B cell (primary cell): Measurements from ENCODE around the gene PARD3. TPM values are rescaled to one million over a fixed set of nuclear protein-coding genes. Genes with fewer than 3 reads are reported as not detected.

Experiments
- ATAC-seq: fragments of 200-7000 bp; cut with Tn5 transposase; one replicate; pipeline ENCODE4 v1.10.0; 2021; ENCODE audit warnings: low read depth, mild to moderate bottlenecking, moderate number of reproducible peaks, moderate library complexity
- CTCF ChIA-PET: fragments of 350-600 bp; sonication (Branson Sonifier 250); formaldehyde crosslinking; loops from one replicate; lab custom pipeline; 2021; ENCODE audit warnings: antibody characterized with exemption, inconsistent platforms; lab: Charles Lee
- POLR2A ChIA-PET: fragments of 350-600 bp; sonication (Branson Sonifier 250); formaldehyde crosslinking; loops from one replicate; lab custom pipeline; 2021; ENCODE audit warnings: antibody characterized with exemption; lab: Charles Lee
- DNase-seq: peaks from one replicate; pipeline ENCODE4 v3.0.0; 2013
- H2AFZ ChIP-seq: 2 replicates; pipeline ENCODE4 v1.6.1; 2012; ENCODE audit warnings: mild to moderate bottlenecking, low read depth, low read length; ENCODE audit not compliant: insufficient read depth, poor library complexity, severe bottlenecking
- H3K27ac ChIP-seq, 2 donors: 1 replicate in 1 of 2; 2 replicates in 1 of 2; pipeline ENCODE4 v1.5.1; 2012 to 2013; ENCODE audit warnings: low read length in 2 of 2, mild to moderate bottlenecking in 2 of 2, moderate library complexity in 1 of 2
- H3K27me3 ChIP-seq, 4 experiments: fragments of 200-600 bp in 1 of 4; sonication (generic) in 1 of 4; replicated peaks in 1 of 4; 1 replicate in 2 of 4; 2 replicates in 2 of 4; pipeline versions ENCODE4 v1.6.1 to v1.7.0; 2013 to 2016; ENCODE audit warnings: low read length in 3 of 4, mild to moderate bottlenecking in 2 of 4, mixed read lengths in 1 of 4, moderate library complexity in 1 of 4; ENCODE audit not compliant: insufficient read depth in 4 of 4, control insufficient read depth in 3 of 4; ENCODE audit errors: control extremely low read depth in 1 of 4
- H3K36me3 ChIP-seq, 2 experiments: replicated peaks in 1 of 2; 1 replicate in 1 of 2; 2 replicates in 1 of 2; pipeline versions ENCODE4 v1.6.1 to v1.7.1; 2013; ENCODE audit warnings: low read length in 1 of 2; ENCODE audit not compliant: insufficient read depth in 2 of 2, control insufficient read depth in 1 of 2; ENCODE audit errors: control extremely low read depth in 1 of 2, extremely low read depth in 1 of 2
- H3K4me1 ChIP-seq, 2 donors: fragments of 200-600 bp in 1 of 2; sonication (generic) in 1 of 2; 1 replicate in 1 of 2; 2 replicates in 1 of 2; pipeline versions ENCODE4 v1.5.1 to v1.6.1; 2013 to 2017; ENCODE audit warnings: low read length in 2 of 2; ENCODE audit not compliant: control insufficient read depth in 2 of 2, insufficient read depth in 2 of 2
- H3K4me2 ChIP-seq: replicated peaks from 2 replicates; pipeline ENCODE3; 2012; ENCODE audit warnings: mild to moderate bottlenecking, low read depth, low read length; ENCODE audit not compliant: poor library complexity, severe bottlenecking
- H3K4me3 ChIP-seq, 5 experiments: fragments of 200-600 bp in 1 of 5; sonication (generic) in 1 of 5; 1 replicate in 3 of 5; 2 replicates in 2 of 5; pipeline versions ENCODE4 v1.5.1 to v1.7.0; 2011 to 2016; ENCODE audit warnings: low read length in 4 of 5, mild to moderate bottlenecking in 4 of 5, low read depth in 2 of 5, control low read depth in 1 of 5, moderate library complexity in 1 of 5; ENCODE audit not compliant: insufficient read depth in 1 of 5; ENCODE audit errors: control extremely low read depth in 1 of 5, extremely low read depth in 1 of 5
- H3K79me2 ChIP-seq: fragments of 200-600 bp; sonication (generic); one replicate; pipeline ENCODE4 v1.6.0; 2016; ENCODE audit warnings: low read length; ENCODE audit not compliant: control insufficient read depth, insufficient read depth
- H3K9ac ChIP-seq: fragments of 200-600 bp; sonication (generic); 2 replicates; pipeline ENCODE4 v1.6.1; 2017; ENCODE audit warnings: mild to moderate bottlenecking, low read length, moderate library complexity
- H3K9me3 ChIP-seq, 3 donors: one replicate each; pipeline versions ENCODE4 v1.6.1 to v1.7.1; 2013; ENCODE audit warnings: low read length in 2 of 3; ENCODE audit not compliant: control insufficient read depth in 2 of 3, insufficient read depth in 1 of 3; ENCODE audit errors: control extremely low read depth in 1 of 3
- H4K20me1 ChIP-seq: 2 replicates; pipeline ENCODE4 v1.6.0; 2012; ENCODE audit warnings: mild to moderate bottlenecking, low read length; ENCODE audit not compliant: insufficient read depth, control insufficient read depth, poor library complexity, severe bottlenecking
- H3K27ac Mint-ChIP-seq: one replicate; pipeline ENCODE4 v1.8.0; 2021; ENCODE audit warnings: mixed read lengths
- H3K27me3 Mint-ChIP-seq: one replicate; pipeline ENCODE4 v1.8.0; 2021; ENCODE audit warnings: mixed read lengths
- H3K4me1 Mint-ChIP-seq: one replicate; pipeline ENCODE4 v1.8.0; 2021; ENCODE audit warnings: mixed read lengths
- H3K4me3 Mint-ChIP-seq: one replicate; pipeline ENCODE4 v1.8.0; 2021; ENCODE audit warnings: mixed read lengths
- H3K9me3 Mint-ChIP-seq: one replicate; pipeline ENCODE4 v1.8.0; 2022; ENCODE audit warnings: mixed read lengths; ENCODE audit not compliant: insufficient read depth
- EZH2 ChIP-seq: IDR thresholded peaks from 2 replicates; pipeline ENCODE4 v1.6.1; 2012; ENCODE audit warnings: borderline replicate concordance, low read depth, mild to moderate bottlenecking, moderate library complexity, low read length; ENCODE audit not compliant: insufficient read depth, poor library complexity, severe bottlenecking
- WGBS: methylation state at CpG from one replicate; pipeline ENCODE4 v1.1.5; 2013; ENCODE audit warnings: missing lambda C conversion rate; ENCODE audit not compliant: insufficient coverage; 5-methylcytosine and 5-hydroxymethylcytosine counted together
- intact Hi-C: fragments of 100-400 bp; cut with micrococcal nuclease; formaldehyde crosslinking; loops from one replicate; pipeline ENCODE4 v1.10.0; 2022
- polyA plus RNA-seq: library from polyadenylated mRNA; depleted of rRNA; stranded (reverse); fragments of >200 nt; gene quantifications from 2 replicates; pipeline ENCODE4 v1.2.3, GENCODE V29; 2012
- total RNA-seq, 2 donors: library from RNA; stranded (reverse); fragments of 120-200 nt in 1 of 2; gene quantifications; 1 replicate in 1 of 2; 2 replicates in 1 of 2; pipeline versions ENCODE4 v1.2.3 to v1.2.4, GENCODE V29; 2013 to 2022
- TF ChIP-seq, protein P1 (sequence below): fragments of 200-600 bp; IDR thresholded peaks from one replicate; pipeline ENCODE4 v1.8.0; 2022; ENCODE audit warnings: antibody characterized with exemption, mild to moderate bottlenecking

The PARD3 gene
- total and polyA plus RNA-seq, 2 donors (not counting 1 experiment from before 2014, with no cell fraction given), result not detected

DNA sequence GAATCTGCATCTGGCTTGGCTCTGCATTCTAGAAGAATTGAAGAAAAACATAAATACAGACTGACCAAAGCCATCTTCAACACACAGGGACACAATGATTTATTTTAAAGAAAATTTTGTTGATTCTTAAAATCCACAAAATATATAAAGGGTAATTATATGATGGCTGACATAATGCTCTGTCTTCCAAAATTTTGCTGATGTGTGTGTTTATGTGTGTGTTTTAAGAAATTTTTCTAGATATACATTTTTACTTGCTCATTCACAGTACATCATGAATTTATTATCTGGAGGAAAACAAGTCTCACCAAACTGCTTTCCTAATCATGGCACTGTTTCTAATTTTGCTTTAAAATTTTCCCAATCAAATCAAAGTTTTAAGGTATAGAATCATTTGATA is 442.6 kb downstream of the PARD3 start:
- ChIA-PET POLR2A (no interaction called here), CTCF (no interaction called here)
- intact Hi-C loops, result no loop called here
- Histone ChIP-seq H2AFZ (no peak overlapping the region), H3K9ac (no peak overlapping the region), H3K4me1 (peaks cover 0 to 3% of the 10 kb centered on the region in 2 donors), H3K4me3 (no peak overlapping the region), H3K27ac (no peak overlapping the region), H3K9me3 (no peaks in the 10 kb centered on the region), H4K20me1 (no peaks in the 10 kb centered on the region), H3K4me2 (no peak overlapping the region), H3K36me3 (no peaks in the 10 kb centered on the region), H3K79me2 (no peaks in the 10 kb centered on the region), H3K27me3 (no peaks in the 10 kb centered on the region)
- DNase-seq (no peak), ATAC-seq (no peak)
- H3K4me1 Mint-ChIP-seq, result peaks cover 5% of the 10 kb centered on the region
- no peaks in the 10 kb centered on the region for H3K9me3 Mint-ChIP-seq
- no peaks in the 10 kb centered on the region for H3K27me3 Mint-ChIP-seq
- TF ChIP-seq EZH2, result no peak
- TF ChIP-seq, protein P1, sequence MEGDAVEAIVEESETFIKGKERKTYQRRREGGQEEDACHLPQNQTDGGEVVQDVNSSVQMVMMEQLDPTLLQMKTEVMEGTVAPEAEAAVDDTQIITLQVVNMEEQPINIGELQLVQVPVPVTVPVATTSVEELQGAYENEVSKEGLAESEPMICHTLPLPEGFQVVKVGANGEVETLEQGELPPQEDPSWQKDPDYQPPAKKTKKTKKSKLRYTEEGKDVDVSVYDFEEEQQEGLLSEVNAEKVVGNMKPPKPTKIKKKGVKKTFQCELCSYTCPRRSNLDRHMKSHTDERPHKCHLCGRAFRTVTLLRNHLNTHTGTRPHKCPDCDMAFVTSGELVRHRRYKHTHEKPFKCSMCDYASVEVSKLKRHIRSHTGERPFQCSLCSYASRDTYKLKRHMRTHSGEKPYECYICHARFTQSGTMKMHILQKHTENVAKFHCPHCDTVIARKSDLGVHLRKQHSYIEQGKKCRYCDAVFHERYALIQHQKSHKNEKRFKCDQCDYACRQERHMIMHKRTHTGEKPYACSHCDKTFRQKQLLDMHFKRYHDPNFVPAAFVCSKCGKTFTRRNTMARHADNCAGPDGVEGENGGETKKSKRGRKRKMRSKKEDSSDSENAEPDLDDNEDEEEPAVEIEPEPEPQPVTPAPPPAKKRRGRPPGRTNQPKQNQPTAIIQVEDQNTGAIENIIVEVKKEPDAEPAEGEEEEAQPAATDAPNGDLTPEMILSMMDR, result no peak
- H3K27ac Mint-ChIP-seq, result no peak overlapping the region
- no peak overlapping the region for H3K4me3 Mint-ChIP-seq

DNA sequence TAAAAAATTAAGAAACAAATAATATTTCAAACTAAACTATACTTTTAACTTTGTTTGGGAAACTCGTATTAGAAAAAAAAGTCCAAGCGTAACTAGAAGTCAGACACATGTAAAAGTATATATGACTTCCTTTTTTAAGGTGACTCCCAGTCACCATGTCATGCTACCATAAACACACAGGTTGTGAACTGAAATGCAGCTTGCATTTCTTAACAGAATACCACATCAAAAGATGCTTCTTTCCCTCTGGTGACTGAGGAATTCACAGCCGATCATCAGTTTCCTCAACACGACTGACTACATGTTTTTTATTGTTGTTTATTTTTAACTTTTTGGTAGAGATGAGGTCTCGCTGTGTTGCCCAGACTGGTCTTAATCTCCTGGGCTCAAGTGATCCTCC is 445.0 kb downstream of the PARD3 start:
- ATAC-seq, result no peak
- H3K4me3 ChIP-seq, result no peak overlapping the region
- H3K4me2 ChIP-seq, result no peak overlapping the region
- no CpG with 5 or more reads among the region's 5 CpGs for WGBS
- intact Hi-C loops, result no loop called here
- peaks cover 0 to 3% of the 10 kb centered on the region in 2 donors for H3K4me1 ChIP-seq
- H3K4me1 Mint-ChIP-seq, result peaks cover 5% of the 10 kb centered on the region
- TF ChIP-seq EZH2, result no peak
- TF ChIP-seq, protein P1, result no peak
- no peak overlapping the region for H3K9ac ChIP-seq
- no peak overlapping the region for H2AFZ ChIP-seq
- H3K4me3 Mint-ChIP-seq, result no peak overlapping the region
- H3K9me3 Mint-ChIP-seq, result no peaks in the 10 kb centered on the region
- no peak overlapping the region for H3K27ac Mint-ChIP-seq
- H3K27me3 Mint-ChIP-seq, result no peaks in the 10 kb centered on the region
- no peaks in the 10 kb centered on the region for H3K9me3 ChIP-seq
- H4K20me1 ChIP-seq, result no peaks in the 10 kb centered on the region
- no peaks in the 10 kb centered on the region for H3K36me3 ChIP-seq
- no peak for DNase-seq
- CTCF ChIA-PET, result no interaction called here
- no peak overlapping the region for H3K27ac ChIP-seq
- no peaks in the 10 kb centered on the region for H3K27me3 ChIP-seq
- POLR2A ChIA-PET, result no interaction called here
- no peaks in the 10 kb centered on the region for H3K79me2 ChIP-seq
